Measurements from ENCODE around the gene PRKCA. TPM values are rescaled to one million over a fixed set of nuclear protein-coding genes. Genes with fewer than 3 reads are reported as not detected.

The PRKCA gene
- total and polyA plus RNA-seq, 2 of the 13 experiments (the other 11 are each of a cell fraction or from before 2014, with no cell fraction given), result 18.5 to 21.5 TPM

DNA sequence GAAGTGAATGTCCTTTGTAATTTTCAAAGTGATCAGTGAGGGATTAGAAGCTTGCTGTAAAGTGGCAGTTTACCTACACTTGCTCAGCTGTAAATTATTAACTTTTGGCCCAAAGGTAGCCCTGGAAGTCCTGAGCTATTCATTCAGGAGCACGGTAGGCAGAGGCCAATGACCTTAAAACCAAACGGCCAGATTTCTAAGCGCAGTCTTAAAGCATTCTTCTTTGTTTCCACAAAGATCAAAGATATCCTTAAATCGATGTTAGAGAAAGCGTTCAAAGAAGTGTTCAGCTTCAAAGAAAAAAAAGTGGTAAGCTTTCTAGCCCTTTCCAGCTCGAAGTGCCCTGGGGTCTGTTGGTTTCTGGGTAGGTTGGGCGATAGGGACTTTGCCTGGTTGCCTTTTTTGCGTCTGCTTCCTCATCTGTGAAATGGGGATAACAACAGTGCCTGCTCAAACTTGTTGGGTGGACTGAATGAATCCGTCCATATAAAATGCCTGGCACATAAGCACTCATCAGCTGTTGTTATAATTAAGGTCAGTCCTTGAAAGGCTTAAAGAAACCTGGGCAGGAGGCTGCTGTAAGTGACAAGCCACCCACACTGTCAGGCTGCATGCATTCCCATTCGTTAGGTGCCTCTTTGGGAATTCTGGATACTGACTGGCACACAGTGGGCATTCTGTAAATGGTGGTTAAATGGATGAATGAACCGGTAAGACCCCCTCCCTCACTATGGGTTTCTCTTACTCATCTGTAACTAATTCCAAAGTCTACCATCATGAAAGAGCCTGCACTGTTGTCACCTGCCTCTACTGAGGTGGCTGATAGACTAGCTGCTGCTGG lies 113.2 kb downstream of the PRKCA start (continued):
- TF ChIP-seq GABPA (IDR thresholded peaks at IDR 0.05; ENCODE audit: low read depth, low read length) (no peak), GABPA (CRISPR knock-in tag; IDR thresholded peaks at IDR 0.05; ENCODE audit: low read depth) (0 out of 2 replicates have a peak, but pooled peaks have one; percentile 20), ZNF614 (CRISPR knock-in tag; IDR thresholded peaks at IDR 0.05; ENCODE audit: borderline replicate concordance) (peak; percentile 95), RAD51 (IDR thresholded peaks at IDR 0.05; ENCODE audit: borderline replicate concordance) (no peak), ATF1 (CRISPR knock-in tag; IDR thresholded peaks at IDR 0.05) (peak; percentile 78), ZSCAN21 (CRISPR knock-in tag; IDR thresholded peaks at IDR 0.05; ENCODE audit: borderline replicate concordance) (no peak), FOXJ3 (CRISPR knock-in tag; IDR thresholded peaks at IDR 0.05; ENCODE audit: borderline replicate concordance) (peak; percentile 94; the same call in 1 of the 2 replicates), GABPB1 (CRISPR knock-in tag; IDR thresholded peaks at IDR 0.05) (no peak; the same call in 1 of the 2 replicates), ZNF772 (CRISPR knock-in tag; IDR thresholded peaks at IDR 0.05) (peak; percentile 86; the same call in 1 of the 2 replicates), ZNF761 (CRISPR knock-in tag; conservative IDR thresholded peaks at IDR 0.05) (peak; percentile 38; the same call in 1 of the 2 replicates), KAT8 (CRISPR knock-in tag; IDR thresholded peaks at IDR 0.05) (peak; percentile 78; the same call in 1 of the 2 replicates), CENPT (CRISPR knock-in tag; IDR thresholded peaks at IDR 0.05; ENCODE audit: low read depth) (no peak), ZNF34 (CRISPR knock-in tag; IDR thresholded peaks at IDR 0.05; ENCODE audit: borderline replicate concordance) (no peak), MAFK (conservative IDR thresholded peaks at IDR 0.05 in 1 of 2, IDR thresholded peaks at IDR 0.05 in 1 of 2; ENCODE audit: low read length in 2 of 2) (0 out of 4 replicates have a peak, but pooled peaks of 1 of the 2 experiments have one; percentile 2), EP300 (IDR thresholded peaks at IDR 0.05; ENCODE audit: low read depth in 2 of 2, low read length in 2 of 2) (peak in 1 of 2 experiments; percentile 99; a peak in 2 of 4 replicates), EP300 (CRISPR knock-in tag; IDR thresholded peaks at IDR 0.05; ENCODE audit: borderline replicate concordance) (peak; percentile 94), ISX (CRISPR knock-in tag; conservative IDR thresholded peaks at IDR 0.05) (no peak), POLR2G (IDR thresholded peaks at IDR 0.05; ENCODE audit: low read depth, low read length) (0 out of 2 replicates have a peak, but pooled peaks have one; percentile 25), ZNF274 (CRISPR knock-in tag; IDR thresholded peaks at IDR 0.05) (no peak), PAXIP1 (CRISPR knock-in tag; conservative IDR thresholded peaks at IDR 0.05) (peak; percentile 99), ZNF20 (CRISPR knock-in tag; IDR thresholded peaks at IDR 0.05) (no peak)
- TF ChIP-seq, protein P1, sequence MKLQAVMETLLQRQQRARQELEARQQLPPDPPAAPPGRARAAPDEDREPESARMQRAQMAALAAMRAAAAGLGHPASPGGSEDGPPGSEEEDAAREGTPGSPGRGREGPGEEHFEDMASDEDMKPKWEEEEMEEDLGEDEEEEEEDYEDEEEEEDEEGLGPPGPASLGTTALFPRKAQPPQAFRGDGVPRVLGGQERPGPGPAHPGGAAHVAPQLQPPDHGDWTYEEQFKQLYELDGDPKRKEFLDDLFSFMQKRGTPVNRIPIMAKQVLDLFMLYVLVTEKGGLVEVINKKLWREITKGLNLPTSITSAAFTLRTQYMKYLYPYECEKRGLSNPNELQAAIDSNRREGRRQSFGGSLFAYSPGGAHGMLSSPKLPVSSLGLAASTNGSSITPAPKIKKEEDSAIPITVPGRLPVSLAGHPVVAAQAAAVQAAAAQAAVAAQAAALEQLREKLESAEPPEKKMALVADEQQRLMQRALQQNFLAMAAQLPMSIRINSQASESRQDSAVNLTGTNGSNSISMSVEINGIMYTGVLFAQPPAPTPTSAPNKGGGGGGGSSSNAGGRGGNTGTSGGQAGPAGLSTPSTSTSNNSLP (IDR thresholded peaks at IDR 0.05; ENCODE audit: low read depth, low read length), result peak; percentile 57; the same call in 1 of the 2 replicates
- TF ChIP-seq, protein P2, sequence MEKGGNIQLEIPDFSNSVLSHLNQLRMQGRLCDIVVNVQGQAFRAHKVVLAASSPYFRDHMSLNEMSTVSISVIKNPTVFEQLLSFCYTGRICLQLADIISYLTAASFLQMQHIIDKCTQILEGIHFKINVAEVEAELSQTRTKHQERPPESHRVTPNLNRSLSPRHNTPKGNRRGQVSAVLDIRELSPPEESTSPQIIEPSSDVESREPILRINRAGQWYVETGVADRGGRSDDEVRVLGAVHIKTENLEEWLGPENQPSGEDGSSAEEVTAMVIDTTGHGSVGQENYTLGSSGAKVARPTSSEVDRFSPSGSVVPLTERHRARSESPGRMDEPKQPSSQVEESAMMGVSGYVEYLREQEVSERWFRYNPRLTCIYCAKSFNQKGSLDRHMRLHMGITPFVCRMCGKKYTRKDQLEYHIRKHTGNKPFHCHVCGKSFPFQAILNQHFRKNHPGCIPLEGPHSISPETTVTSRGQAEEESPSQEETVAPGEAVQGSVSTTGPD (CRISPR knock-in tag; IDR thresholded peaks at IDR 0.05), result peak; percentile 90

Measured in HepG2 (cell line).